Lower leg skin (tissue), 3 donors: ENCODE measurements around the gene ZRANB1.

Experiments
- CTCF ChIP-seq, 3 donors: fragments of 450-650 bp; IDR thresholded peaks; one replicate each; pipeline ENCODE4 v1.5.1; 2016; ENCODE audit warnings: antibody characterized with exemption in 3 of 3, mild to moderate bottlenecking in 3 of 3, moderate library complexity in 2 of 3
- POLR2A ChIP-seq, 2 donors: fragments of 450-650 bp; IDR thresholded peaks; one replicate each; pipeline ENCODE4 v1.6.1; 2016 to 2017; ENCODE audit warnings: antibody characterized with exemption in 2 of 2, mild to moderate bottlenecking in 1 of 2, moderate library complexity in 1 of 2

- TF ChIP-seq CTCF (IDR thresholded peaks at IDR 0.05), result no peak
- TF ChIP-seq POLR2A (IDR thresholded peaks at IDR 0.05), result no peak
Measured at GRCh38 chr10:124985162-124985561, 43.2 kb downstream of the ZRANB1 start.
